ENCODE data around the gene CDH13. TPM values are rescaled to one million over a fixed set of nuclear protein-coding genes. Genes with fewer than 3 reads are reported as not detected.
A peak's percentile ranks its signal among the peaks of the same experiment; 100 is the strongest.

CDH13 gene
- total and polyA plus RNA-seq, 2 of the 8 experiments (the other 6 are each of a cell fraction or from before 2014, with no cell fraction given): 2.3 to 2.4 TPM

- FAIRE-seq (no peak), DNase-seq (ENCODE audit: low read depth in 1 of 2, low spot score in 2 of 2) (no peak)
- H3K18ac ChIP-seq (ENCODE audit: extremely low read depth, low read length): no peak overlapping the region
- no peak overlapping the region for H4K91ac ChIP-seq (replicated peaks; ENCODE audit: insufficient read length, low read length)
- H2BK120ac ChIP-seq (replicated peaks; ENCODE audit: low read depth, low read length): no peak overlapping the region
- no peak overlapping the region for H3K4ac ChIP-seq (replicated peaks; ENCODE audit: insufficient read length, low read depth, low read length)
- H3K27me3 ChIP-seq (replicated peaks in 1 of 4; ENCODE audit: control insufficient read depth in 3 of 4, extremely low read depth in 1 of 4, insufficient read depth in 3 of 4, low read length in 3 of 4): no peaks in the 10 kb centered on the region
- no peak overlapping the region for H3K23ac ChIP-seq (ENCODE audit: insufficient read length)
- TF ChIP-seq POLR2A (IDR thresholded peaks at IDR 0.05; ENCODE audit: control extremely low read depth in 1 of 2, low read depth in 2 of 2, low read length in 2 of 2): no peak
- peak in 2 of 3 experiments; percentile 31 to 54; a peak in 2 of 4 replicates for TF ChIP-seq CTCF (IDR thresholded peaks at IDR 0.05; ENCODE audit: control extremely low read depth in 1 of 3, insufficient read depth in 1 of 3, low read depth in 1 of 3, low read length in 3 of 3)
- peak; percentile 54 to 65 for TF ChIP-seq RAD21 (IDR thresholded peaks at IDR 0.05 in 1 of 2, conservative IDR thresholded peaks at IDR 0.05 in 1 of 2; ENCODE audit: low read depth in 2 of 2, low read length in 2 of 2)
- no peak for TF ChIP-seq NRF1 (IDR thresholded peaks at IDR 0.05; ENCODE audit: low read depth, low read length)
- no peak overlapping the region for H4K5ac ChIP-seq (ENCODE audit: insufficient read length, low read depth, low read length)
- no peak overlapping the region for H2BK12ac ChIP-seq (ENCODE audit: low read depth, low read length)
- H3K79me2 ChIP-seq (ENCODE audit: control insufficient read depth in 1 of 2, insufficient read depth in 2 of 2, low read length in 2 of 2): no peaks in the 10 kb centered on the region
- H2BK20ac ChIP-seq (ENCODE audit: low read length): no peak overlapping the region
- no peak overlapping the region for H2BK5ac ChIP-seq (ENCODE audit: low read depth, low read length)
- no peak overlapping the region for H3K4me2 ChIP-seq (ENCODE audit: insufficient read depth in 1 of 2, low read depth in 2 of 2, low read length in 2 of 2)
- no peak overlapping the region for H3K56ac ChIP-seq (replicated peaks; ENCODE audit: insufficient read length, low read depth, low read length)
- no peak overlapping the region for H2AK5ac ChIP-seq (ENCODE audit: low read depth, low read length)
- H3K27ac ChIP-seq (ENCODE audit: low read depth, low read length): no peak overlapping the region
- WGBS, 2 experiments (ENCODE audit: extremely low coverage in 1 of 2, insufficient coverage in 1 of 2, insufficient read length in 1 of 2, insufficient replicate concordance in 2 of 2, low coverage in 1 of 2, low lambda C conversion rate in 2 of 2, missing lambda C conversion rate in 1 of 2): 69% methylated on average over 4 of the region's 4 CpGs; no CpG with 5 or more reads in 1 of the 2 experiments
- peaks cover 0 to 5% (median 2%) of the 10 kb centered on the region in 4 experiments; a peak in 3 of 7 replicates for H3K4me1 ChIP-seq (replicated peaks in 1 of 4; ENCODE audit: control insufficient read depth in 3 of 4, insufficient read depth in 4 of 4, low read length in 3 of 4)
- H2BK15ac ChIP-seq (ENCODE audit: low read length): no peak overlapping the region
- ChIA-PET CTCF (ENCODE audit: partially characterized antibody) (interaction anchor here (0.6 to 4.0 kb wide), 18 partner anchors 8 to 1087 kb away, joined by 3 to 25 read pairs (median 3); no protein-coding TSS in a partner anchor), POLR2A (ENCODE audit: partially characterized antibody) (interaction anchor here (0.9 kb wide), 1 partner anchor 16 kb away, joined by 3 read pairs; no protein-coding TSS in a partner anchor)
- H3K9ac ChIP-seq (replicated peaks in 1 of 4; ENCODE audit: extremely low read depth in 1 of 4, low read depth in 3 of 4, low read length in 3 of 4): no peak overlapping the region
- H3K14ac ChIP-seq (ENCODE audit: insufficient read length): no peak overlapping the region
- H4K8ac ChIP-seq (ENCODE audit: extremely low read depth, insufficient read depth, low read length): no peak overlapping the region
- H2AFZ ChIP-seq (ENCODE audit: low read length): no peak overlapping the region
- no peak overlapping the region for H3K4me3 ChIP-seq (ENCODE audit: extremely low read depth in 1 of 4, insufficient read depth in 2 of 4, low read depth in 3 of 4, low read length in 4 of 4)
- H3K79me1 ChIP-seq (ENCODE audit: low read depth, low read length): no peaks in the 10 kb centered on the region
- no peaks in the 10 kb centered on the region for H4K20me1 ChIP-seq (replicated peaks in 1 of 2; ENCODE audit: control insufficient read depth in 1 of 2, insufficient read depth in 2 of 2, low read length in 2 of 2)
- H3K9me3 ChIP-seq (ENCODE audit: insufficient read depth in 2 of 2, low read depth in 1 of 2, low read length in 1 of 2): no peaks in the 10 kb centered on the region
- H3K23me2 ChIP-seq (ENCODE audit: low read depth, low read length): no peaks in the 10 kb centered on the region
- no peaks in the 10 kb centered on the region for H3K36me3 ChIP-seq (ENCODE audit: control insufficient read depth in 2 of 4, insufficient read depth in 4 of 4, low read length in 3 of 4)
Measured at GRCh38 chr16:82755570-82756282, 129.0 kb downstream of the CDH13 start.
